Measurements from ENCODE around the gene SEMA4C.

DNA sequence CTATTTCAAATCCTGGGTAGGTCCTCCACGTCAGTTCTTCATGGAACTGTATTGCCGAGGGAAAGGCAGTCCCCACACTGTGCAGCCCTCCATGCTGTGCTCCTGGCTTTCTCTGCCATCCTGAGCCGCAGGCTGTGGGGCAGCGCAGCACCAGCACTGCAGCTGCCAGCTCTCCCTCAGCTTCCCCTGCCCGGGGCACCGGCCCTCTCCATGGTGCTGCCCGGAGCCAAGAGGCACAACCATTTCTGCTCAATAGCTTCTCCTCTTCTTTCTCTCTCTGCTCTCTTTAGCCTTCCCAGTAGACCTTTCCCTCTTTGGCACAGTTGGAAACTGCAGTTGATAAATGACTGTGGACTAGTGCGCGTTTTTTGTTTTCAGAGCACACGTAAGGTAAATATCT lies 38.2 kb downstream of the SEMA4C start:
- TF ChIP-seq, protein P1, sequence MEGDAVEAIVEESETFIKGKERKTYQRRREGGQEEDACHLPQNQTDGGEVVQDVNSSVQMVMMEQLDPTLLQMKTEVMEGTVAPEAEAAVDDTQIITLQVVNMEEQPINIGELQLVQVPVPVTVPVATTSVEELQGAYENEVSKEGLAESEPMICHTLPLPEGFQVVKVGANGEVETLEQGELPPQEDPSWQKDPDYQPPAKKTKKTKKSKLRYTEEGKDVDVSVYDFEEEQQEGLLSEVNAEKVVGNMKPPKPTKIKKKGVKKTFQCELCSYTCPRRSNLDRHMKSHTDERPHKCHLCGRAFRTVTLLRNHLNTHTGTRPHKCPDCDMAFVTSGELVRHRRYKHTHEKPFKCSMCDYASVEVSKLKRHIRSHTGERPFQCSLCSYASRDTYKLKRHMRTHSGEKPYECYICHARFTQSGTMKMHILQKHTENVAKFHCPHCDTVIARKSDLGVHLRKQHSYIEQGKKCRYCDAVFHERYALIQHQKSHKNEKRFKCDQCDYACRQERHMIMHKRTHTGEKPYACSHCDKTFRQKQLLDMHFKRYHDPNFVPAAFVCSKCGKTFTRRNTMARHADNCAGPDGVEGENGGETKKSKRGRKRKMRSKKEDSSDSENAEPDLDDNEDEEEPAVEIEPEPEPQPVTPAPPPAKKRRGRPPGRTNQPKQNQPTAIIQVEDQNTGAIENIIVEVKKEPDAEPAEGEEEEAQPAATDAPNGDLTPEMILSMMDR (IDR thresholded peaks at IDR 0.05; ENCODE audit: insufficient read depth, low read length), result no peak
- TF ChIP-seq POLR2AphosphoS5 (IDR thresholded peaks at IDR 0.05; ENCODE audit: low read depth) (no peak), GABPA (IDR thresholded peaks at IDR 0.05; ENCODE audit: low read depth) (no peak), SPI1 (IDR thresholded peaks at IDR 0.05; ENCODE audit: borderline replicate concordance, low read depth) (no peak)
- TF ChIP-seq, protein P2, sequence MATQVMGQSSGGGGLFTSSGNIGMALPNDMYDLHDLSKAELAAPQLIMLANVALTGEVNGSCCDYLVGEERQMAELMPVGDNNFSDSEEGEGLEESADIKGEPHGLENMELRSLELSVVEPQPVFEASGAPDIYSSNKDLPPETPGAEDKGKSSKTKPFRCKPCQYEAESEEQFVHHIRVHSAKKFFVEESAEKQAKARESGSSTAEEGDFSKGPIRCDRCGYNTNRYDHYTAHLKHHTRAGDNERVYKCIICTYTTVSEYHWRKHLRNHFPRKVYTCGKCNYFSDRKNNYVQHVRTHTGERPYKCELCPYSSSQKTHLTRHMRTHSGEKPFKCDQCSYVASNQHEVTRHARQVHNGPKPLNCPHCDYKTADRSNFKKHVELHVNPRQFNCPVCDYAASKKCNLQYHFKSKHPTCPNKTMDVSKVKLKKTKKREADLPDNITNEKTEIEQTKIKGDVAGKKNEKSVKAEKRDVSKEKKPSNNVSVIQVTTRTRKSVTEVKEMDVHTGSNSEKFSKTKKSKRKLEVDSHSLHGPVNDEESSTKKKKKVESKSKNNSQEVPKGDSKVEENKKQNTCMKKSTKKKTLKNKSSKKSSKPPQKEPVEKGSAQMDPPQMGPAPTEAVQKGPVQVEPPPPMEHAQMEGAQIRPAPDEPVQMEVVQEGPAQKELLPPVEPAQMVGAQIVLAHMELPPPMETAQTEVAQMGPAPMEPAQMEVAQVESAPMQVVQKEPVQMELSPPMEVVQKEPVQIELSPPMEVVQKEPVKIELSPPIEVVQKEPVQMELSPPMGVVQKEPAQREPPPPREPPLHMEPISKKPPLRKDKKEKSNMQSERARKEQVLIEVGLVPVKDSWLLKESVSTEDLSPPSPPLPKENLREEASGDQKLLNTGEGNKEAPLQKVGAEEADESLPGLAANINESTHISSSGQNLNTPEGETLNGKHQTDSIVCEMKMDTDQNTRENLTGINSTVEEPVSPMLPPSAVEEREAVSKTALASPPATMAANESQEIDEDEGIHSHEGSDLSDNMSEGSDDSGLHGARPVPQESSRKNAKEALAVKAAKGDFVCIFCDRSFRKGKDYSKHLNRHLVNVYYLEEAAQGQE (IDR thresholded peaks at IDR 0.05; ENCODE audit: insufficient replicate concordance, low read depth), result peak; percentile 89
